ENCODE measurements around the gene SLC29A3.
A peak's percentile ranks its signal among the peaks of the same experiment; 100 is the strongest.
"Not testable (repeated sequence)": the region's sequence is repeated elsewhere in the genome, so short reads cannot be mapped to it uniquely, and the experiment has no call there.

The SLC29A3 gene

DNA sequence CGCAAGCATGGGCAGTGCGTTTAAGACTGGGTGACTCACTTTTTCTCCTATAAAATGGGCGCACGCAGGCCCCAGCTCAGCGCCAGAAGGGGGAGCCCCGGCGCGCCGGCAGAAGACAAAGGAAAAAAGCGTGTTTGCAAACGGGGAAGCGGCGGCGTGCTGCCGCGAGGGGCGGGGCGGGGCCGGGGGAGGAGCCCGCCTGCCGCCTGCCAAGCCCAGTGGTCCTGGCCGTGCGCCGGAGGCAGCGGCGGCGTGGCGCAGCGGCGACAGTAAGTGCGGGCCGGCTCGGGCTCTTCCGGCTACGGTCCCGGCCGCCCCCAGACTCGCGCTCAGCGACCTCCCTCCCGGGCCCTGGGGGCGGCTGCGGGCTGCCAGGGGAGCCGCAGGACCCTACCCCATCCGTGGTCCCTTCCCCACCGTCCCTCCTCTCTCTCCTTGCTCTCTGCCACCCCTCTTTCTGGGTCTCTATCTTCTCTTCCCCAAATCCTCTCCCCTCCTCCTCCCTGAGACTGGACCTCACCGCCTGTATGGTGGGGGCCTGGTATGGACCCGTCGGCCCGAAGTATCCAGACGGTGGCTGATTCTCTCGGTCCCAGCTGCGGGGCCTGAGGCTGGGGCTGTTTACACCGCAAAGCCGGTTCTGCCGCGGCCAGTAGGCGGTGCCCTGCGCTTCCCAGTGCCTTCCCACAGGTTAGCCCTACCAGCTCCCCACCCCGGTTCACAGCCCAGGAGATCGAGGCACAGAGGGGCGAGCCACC, at the start of gene SLC29A3:
TSS of gene SLC29A3 (plus strand) at position 218 of the 758 bp plus-strand sequence. CDS start at position 269, 51 bp downstream.
- peaks cover 6% of the 10 kb centered on the region; the same call in 1 of the 2 replicates for H3K4me1 ChIP-seq (ENCODE audit: insufficient read depth, low read length)
- H3K9me3 ChIP-seq (ENCODE audit: insufficient read depth, low read depth, low read length), result no peaks in the 10 kb centered on the region
- H3K36me3 ChIP-seq (ENCODE audit: insufficient read depth, low read depth, low read length), result peaks cover 14% of the 10 kb centered on the region
- H3K27me3 ChIP-seq (ENCODE audit: insufficient read depth, low read length), result peaks cover 4% of the 10 kb centered on the region; the same call in 1 of the 2 replicates
- H3K27ac ChIP-seq (ENCODE audit: low read length), result no peak within 1 kb of the TSS
- peak within 1 kb of the TSS; percentile 86; the same call in 1 of the 2 replicates for H3K9ac ChIP-seq (ENCODE audit: low read depth, low read length)
- H3K4me3 ChIP-seq (ENCODE audit: low read length), result peak within 1 kb of the TSS; percentile 91

DNA sequence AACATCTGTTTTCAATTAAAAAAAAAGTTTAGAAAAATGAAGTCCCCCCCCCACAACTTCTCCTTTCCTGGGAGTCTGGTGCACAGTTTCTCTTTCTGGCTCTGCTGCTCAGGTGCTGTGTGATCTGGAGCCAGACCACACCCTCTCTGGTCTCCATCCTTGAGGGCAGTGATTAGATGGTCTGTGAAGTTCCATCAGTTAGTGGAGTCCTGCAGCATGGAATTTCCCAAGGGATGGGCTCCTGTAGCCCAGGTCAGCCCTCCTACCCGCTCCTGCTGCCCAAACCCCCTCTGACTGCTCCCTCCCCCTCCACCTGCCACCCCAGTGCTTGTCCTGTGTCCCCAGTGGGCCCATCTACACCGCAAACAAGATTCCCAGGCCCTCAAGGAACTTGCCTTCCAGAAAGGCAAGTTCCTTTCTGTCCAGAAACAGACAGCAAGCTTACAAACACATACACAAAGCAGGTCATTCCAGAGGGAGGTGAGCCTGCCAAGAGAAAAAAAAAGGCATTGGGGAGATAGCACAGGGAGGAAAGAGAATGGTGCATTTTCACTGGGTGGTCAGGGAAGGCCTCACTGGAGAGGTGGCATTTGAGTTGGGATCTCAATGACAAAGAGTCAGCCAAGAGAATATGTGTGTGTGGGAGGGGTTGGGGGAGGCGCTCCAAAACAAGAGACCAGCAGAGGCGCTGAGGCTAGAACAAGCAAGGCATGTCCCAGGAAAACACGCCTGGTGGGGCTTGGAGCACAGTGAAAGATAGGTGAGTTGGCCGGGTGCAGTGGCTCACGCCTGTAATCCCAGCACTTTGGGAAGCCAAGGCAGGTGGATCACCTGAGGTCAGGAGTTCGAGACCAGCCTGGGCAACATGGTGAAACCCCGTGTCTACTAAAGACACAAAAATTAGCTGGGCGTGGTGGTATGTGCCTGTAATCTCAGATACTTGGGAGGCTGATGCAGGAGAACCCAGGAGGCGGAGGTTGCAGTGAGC, 49.5 kb upstream of the SLC29A3 start:
- peak overlapping the region; percentile 60; the same call in 1 of the 2 replicates for H3K4me3 ChIP-seq (ENCODE audit: low read length)
- H3K9me3 ChIP-seq (ENCODE audit: insufficient read depth, low read depth, low read length), result no peaks in the 10 kb centered on the region
- H3K4me1 ChIP-seq (ENCODE audit: insufficient read depth, low read length), result peaks cover 21% of the 10 kb centered on the region
- H3K36me3 ChIP-seq (ENCODE audit: insufficient read depth, low read depth, low read length), result no peaks in the 10 kb centered on the region
- H3K9ac ChIP-seq (ENCODE audit: low read depth, low read length), result peak overlapping the region; percentile 55; the same call in 1 of the 2 replicates
- no peaks in the 10 kb centered on the region for H3K27me3 ChIP-seq (ENCODE audit: insufficient read depth, low read length)
- peak overlapping the region; percentile 78 for H3K27ac ChIP-seq (ENCODE audit: low read length)

- Histone ChIP-seq H3K9ac (ENCODE audit: low read depth, low read length) (peak overlapping the region; percentile 43; the same call in 1 of the 2 replicates), H3K4me1 (ENCODE audit: insufficient read depth, low read length) (peaks cover 21% of the 10 kb centered on the region), H3K27ac (ENCODE audit: low read length) (peak overlapping the region; percentile 16)
Measured at GRCh38 chr10:71270301-71271220, 48.5 kb upstream of the SLC29A3 start.

GRCh38 chr10:71271662-71272055, 47.4 kb upstream of the SLC29A3 start:
- Histone ChIP-seq H3K4me1 (ENCODE audit: insufficient read depth, low read length) (peaks cover 16% of the 10 kb centered on the region; the same call in 1 of the 2 replicates), H3K27ac (ENCODE audit: low read length) (no peak overlapping the region), H3K9ac (ENCODE audit: low read depth, low read length) (peak overlapping the region; percentile 43; the same call in 1 of the 2 replicates)

More at GRCh38 chr10:71270301-71271220, 48.5 kb upstream of the SLC29A3 start:
- H3K36me3 ChIP-seq (ENCODE audit: insufficient read depth, low read depth, low read length), result no peaks in the 10 kb centered on the region
- no peaks in the 10 kb centered on the region for H3K27me3 ChIP-seq (ENCODE audit: insufficient read depth, low read length)
- peak overlapping the region; percentile 7; the same call in 1 of the 2 replicates for H3K4me3 ChIP-seq (ENCODE audit: low read length)
- no peaks in the 10 kb centered on the region for H3K9me3 ChIP-seq (ENCODE audit: insufficient read depth, low read depth, low read length)

GRCh38 chr10:71272056-71272771, 46.8 kb upstream of the SLC29A3 start:
- Histone ChIP-seq H3K27ac (ENCODE audit: low read length) (no peak overlapping the region), H3K27me3 (ENCODE audit: insufficient read depth, low read length) (no peaks in the 10 kb centered on the region), H3K4me3 (ENCODE audit: low read length) (no peak overlapping the region), H3K36me3 (ENCODE audit: insufficient read depth, low read depth, low read length) (no peaks in the 10 kb centered on the region), H3K9me3 (ENCODE audit: insufficient read depth, low read depth, low read length) (no peaks in the 10 kb centered on the region), H3K9ac (ENCODE audit: low read depth, low read length) (no peak overlapping the region), H3K4me1 (ENCODE audit: insufficient read depth, low read length) (peaks cover 16% of the 10 kb centered on the region; the same call in 1 of the 2 replicates)

More at GRCh38 chr10:71271662-71272055, 47.4 kb upstream of the SLC29A3 start:
- no peaks in the 10 kb centered on the region for H3K36me3 ChIP-seq (ENCODE audit: insufficient read depth, low read depth, low read length)
- no peaks in the 10 kb centered on the region for H3K27me3 ChIP-seq (ENCODE audit: insufficient read depth, low read length)
- H3K4me3 ChIP-seq (ENCODE audit: low read length), result no peak overlapping the region
- no peaks in the 10 kb centered on the region for H3K9me3 ChIP-seq (ENCODE audit: insufficient read depth, low read depth, low read length)

DNA sequence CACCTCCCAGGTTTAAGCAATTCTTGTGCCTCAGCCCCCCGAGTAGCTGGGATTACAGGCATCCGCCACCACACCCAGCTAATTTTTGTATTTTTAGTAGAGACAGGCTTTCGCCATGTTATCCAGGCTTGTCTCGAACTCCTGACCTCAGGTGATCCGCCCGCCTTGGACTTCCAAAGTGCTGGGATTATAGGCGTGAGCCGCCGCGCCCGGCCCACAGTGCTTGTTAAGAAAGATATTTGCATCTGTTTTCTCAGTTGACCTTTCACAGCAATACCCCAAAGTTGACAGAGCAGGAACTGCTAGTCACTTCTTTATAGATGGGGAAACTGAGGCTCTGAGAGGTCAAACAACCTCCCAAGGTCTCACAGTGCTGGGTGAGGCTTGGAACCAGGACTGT, 46.1 kb upstream of the SLC29A3 start:
- H3K27me3 ChIP-seq (ENCODE audit: insufficient read depth, low read length); H3K27ac ChIP-seq (ENCODE audit: low read length); H3K9ac ChIP-seq (ENCODE audit: low read depth, low read length); H3K9me3 ChIP-seq (ENCODE audit: insufficient read depth, low read depth, low read length); H3K4me3 ChIP-seq (ENCODE audit: low read length); H3K36me3 ChIP-seq (ENCODE audit: insufficient read depth, low read depth, low read length): not testable (repeated sequence)
- H3K4me1 ChIP-seq (ENCODE audit: insufficient read depth, low read length), result peaks cover 16% of the 10 kb centered on the region; the same call in 1 of the 2 replicates

DNA sequence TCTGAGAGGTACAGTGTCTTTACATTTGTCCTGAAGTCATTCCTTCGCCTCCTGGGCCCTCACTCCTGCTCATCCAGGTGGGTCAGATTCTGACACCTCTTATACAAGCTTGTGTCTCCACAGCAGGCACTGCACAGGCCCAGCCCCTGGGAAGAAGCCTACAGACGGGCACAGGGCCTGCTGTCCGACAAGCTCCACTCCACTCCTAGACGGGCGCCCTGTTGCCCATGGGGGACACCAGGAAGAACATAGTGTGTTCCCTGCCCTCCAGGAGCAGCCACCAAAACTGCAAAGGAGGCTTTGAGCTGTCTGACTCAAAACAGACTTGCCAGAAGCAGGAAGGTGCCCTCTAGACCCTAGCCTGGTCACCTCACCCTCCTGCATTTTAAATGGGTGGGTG, 45.6 kb upstream of the SLC29A3 start:
- Histone ChIP-seq H3K4me3 (ENCODE audit: low read length) (no peak overlapping the region), H3K4me1 (ENCODE audit: insufficient read depth, low read length) (peaks cover 20% of the 10 kb centered on the region; the same call in 1 of the 2 replicates), H3K9ac (ENCODE audit: low read depth, low read length) (no peak overlapping the region), H3K36me3 (ENCODE audit: insufficient read depth, low read depth, low read length) (no peaks in the 10 kb centered on the region), H3K27me3 (ENCODE audit: insufficient read depth, low read length) (no peaks in the 10 kb centered on the region), H3K27ac (ENCODE audit: low read length) (no peak overlapping the region), H3K9me3 (ENCODE audit: insufficient read depth, low read depth, low read length) (no peaks in the 10 kb centered on the region)

GRCh38 chr10:71274901-71275796, 43.9 kb upstream of the SLC29A3 start:
- Histone ChIP-seq H3K27me3 (ENCODE audit: insufficient read depth, low read length) (no peaks in the 10 kb centered on the region), H3K36me3 (ENCODE audit: insufficient read depth, low read depth, low read length) (peaks cover 4% of the 10 kb centered on the region; the same call in 1 of the 2 replicates), H3K4me1 (ENCODE audit: insufficient read depth, low read length) (peaks cover 11% of the 10 kb centered on the region; the same call in 1 of the 2 replicates), H3K27ac (ENCODE audit: low read length) (no peak overlapping the region), H3K9ac (ENCODE audit: low read depth, low read length) (no peak overlapping the region), H3K4me3 (ENCODE audit: low read length) (no peak overlapping the region), H3K9me3 (ENCODE audit: insufficient read depth, low read depth, low read length) (no peaks in the 10 kb centered on the region)

DNA sequence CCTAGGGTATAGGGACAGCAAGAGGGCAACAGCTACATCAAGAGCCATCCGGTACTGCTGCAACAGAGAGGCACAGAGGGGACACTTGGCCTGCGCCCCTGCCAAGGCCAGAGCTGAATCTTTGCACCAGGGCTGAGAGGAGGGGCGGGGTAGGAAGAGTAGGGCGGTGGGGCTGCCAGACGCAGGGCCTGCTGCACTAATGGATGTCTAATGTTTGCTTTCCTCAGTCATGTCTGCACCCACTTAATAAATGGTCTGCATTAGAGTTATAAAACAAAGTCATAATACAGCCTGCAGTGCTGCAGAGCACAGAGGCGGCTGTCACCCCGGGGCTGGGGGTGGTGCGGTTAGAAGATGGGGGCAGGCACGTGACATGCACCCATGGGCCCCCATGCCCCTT, 42.2 kb upstream of the SLC29A3 start:
- H3K36me3 ChIP-seq (ENCODE audit: insufficient read depth, low read depth, low read length), result peaks cover 8% of the 10 kb centered on the region; the same call in 1 of the 2 replicates
- H3K9me3 ChIP-seq (ENCODE audit: insufficient read depth, low read depth, low read length), result no peaks in the 10 kb centered on the region
- no peak overlapping the region for H3K27ac ChIP-seq (ENCODE audit: low read length)
- no peak overlapping the region for H3K4me3 ChIP-seq (ENCODE audit: low read length)
- H3K27me3 ChIP-seq (ENCODE audit: insufficient read depth, low read length), result no peaks in the 10 kb centered on the region
- peaks cover 7% of the 10 kb centered on the region; the same call in 1 of the 2 replicates for H3K4me1 ChIP-seq (ENCODE audit: insufficient read depth, low read length)
- H3K9ac ChIP-seq (ENCODE audit: low read depth, low read length), result no peak overlapping the region

All from iPS-20b (cell line).